ENCODE data around the gene AGAP3. TPM values are rescaled to one million over a fixed set of nuclear protein-coding genes. Genes with fewer than 3 reads are reported as not detected.

AGAP3 gene
- polyA plus RNA-seq, 1 of the 3 experiments (the other 2 are of a cell fraction), result 126 TPM

DNA sequence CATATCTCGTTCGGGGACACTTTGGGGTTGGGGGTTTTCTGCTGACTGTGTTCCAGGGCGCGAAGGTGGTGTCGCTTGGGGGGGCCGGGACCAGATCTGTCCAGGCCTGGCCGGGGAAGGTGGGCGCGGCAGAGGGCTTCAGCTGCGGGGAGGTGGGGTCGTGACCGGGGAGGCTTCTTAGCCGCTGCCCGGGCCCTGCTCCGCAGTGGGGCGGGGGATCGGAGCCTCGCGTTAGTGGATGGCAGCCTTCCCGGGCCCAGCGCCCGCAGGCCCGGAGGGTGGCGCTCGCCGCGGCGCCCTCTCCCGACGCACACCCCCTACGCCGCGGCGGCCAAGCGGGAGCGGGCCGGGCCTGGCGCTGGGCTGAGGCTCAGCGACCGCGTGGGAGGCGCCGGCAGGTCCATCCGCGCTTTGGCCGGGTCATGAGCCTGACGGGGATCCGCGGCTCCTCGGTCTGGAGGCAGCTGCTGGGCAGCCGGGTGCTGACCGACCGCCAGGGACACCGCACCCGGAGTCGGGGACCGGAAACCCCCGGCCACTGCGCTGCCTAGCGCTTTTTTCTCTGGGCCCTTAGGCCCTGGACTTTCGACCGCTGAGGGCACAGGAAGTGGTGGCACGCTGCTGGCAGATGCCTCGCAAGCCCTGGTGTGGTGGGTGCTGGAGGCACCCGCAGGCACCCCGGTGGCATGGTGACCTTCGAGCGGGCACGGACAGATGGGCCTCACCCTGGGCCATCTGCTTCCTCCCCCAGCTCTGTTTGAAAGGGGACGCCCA is 1.2 kb downstream of the AGAP3 start:
- Histone ChIP-seq H3F3A (replicated peaks; ENCODE audit: insufficient read depth) (peaks cover 20% of the 10 kb centered on the region), H2AFZ (ENCODE audit: low read depth) (no peak overlapping the region), H3K9me3 (no peaks in the 10 kb centered on the region), H3K4me2 (peak overlapping the region; percentile 99), H3K4me3 (ENCODE audit: low read depth in 2 of 2, low read length in 1 of 2) (peak overlapping the region; percentile 90 to 100), H3K9me2 (no peaks in the 10 kb centered on the region), H3K27ac (ENCODE audit: low read depth in 2 of 2, low read length in 1 of 2) (peak overlapping the region; percentile 58 to 87), H3K79me2 (ENCODE audit: insufficient read depth) (peaks cover 64% of the 10 kb centered on the region), H3K36me3 (replicated peaks in 1 of 2; ENCODE audit: control insufficient read depth in 1 of 2, insufficient read depth in 2 of 2, low read length in 1 of 2) (peaks cover 0 to 11% of the 10 kb centered on the region in 2 experiments), H4K20me1 (ENCODE audit: insufficient read depth) (peaks cover 50% of the 10 kb centered on the region), H3K9ac (peak overlapping the region; percentile 88), H3K27me3 (ENCODE audit: insufficient read depth) (no peaks in the 10 kb centered on the region), H3K4me1 (ENCODE audit: control insufficient read depth in 1 of 2, insufficient read depth in 2 of 2, low read depth in 1 of 2, low read length in 1 of 2) (peaks cover 21 to 43% of the 10 kb centered on the region in 2 experiments)
- POLR2A ChIA-PET, result interaction anchor here (0.7 to 1.3 kb wide), 4 partner anchors 10 to 140 kb away, joined by 3 to 4 read pairs (median 3); partner anchors contain the start of gene ABCF2
- DNase-seq, result peak; percentile 90
- CTCF ChIA-PET, result interaction anchor here (0.6 to 21.3 kb wide), 27 partner anchors 9 to 640 kb away, joined by 3 to 474 read pairs (median 3); partner anchors contain the start of genes ABCB8 and ASIC3
- WGBS (ENCODE audit: low lambda C conversion rate), result 1% methylated on average over 50 of the region's 70 CpGs
- TF ChIP-seq CHD2 (IDR thresholded peaks at IDR 0.05; ENCODE audit: low read length, partially characterized antibody) (peak; percentile 64), MEF2A (IDR thresholded peaks at IDR 0.05; ENCODE audit: borderline replicate concordance, low read depth) (no peak), EP300 (IDR thresholded peaks at IDR 0.05; ENCODE audit: borderline replicate concordance in 1 of 2, low read depth in 1 of 2, low read length in 1 of 2) (no peak), NFIC (IDR thresholded peaks at IDR 0.05; ENCODE audit: borderline replicate concordance) (no peak; the same call in 1 of the 2 replicates), TCF12 (IDR thresholded peaks at IDR 0.05) (no peak), MXI1 (IDR thresholded peaks at IDR 0.05; ENCODE audit: low read depth, low read length) (peak; percentile 70; the same call in 1 of the 2 replicates), JUND (IDR thresholded peaks at IDR 0.05) (no peak), SIN3A (IDR thresholded peaks at IDR 0.05; ENCODE audit: borderline replicate concordance, low read depth, low read length) (no peak; the same call in 1 of the 2 replicates), FOXM1 (IDR thresholded peaks at IDR 0.05; ENCODE audit: low read depth) (no peak), GABPA (IDR thresholded peaks at IDR 0.05; ENCODE audit: low read depth) (no peak), NRF1 (IDR thresholded peaks at IDR 0.05; ENCODE audit: low read depth, low read length) (no peak), RCOR1 (IDR thresholded peaks at IDR 0.05; ENCODE audit: low read length) (no peak), TEAD4 (IDR thresholded peaks at IDR 0.05; ENCODE audit: borderline replicate concordance, insufficient read depth) (no peak), FOSL2 (IDR thresholded peaks at IDR 0.05; ENCODE audit: borderline replicate concordance, low read depth) (no peak), YY1 (IDR thresholded peaks at IDR 0.05; ENCODE audit: low read depth) (no peak), FOXJ3 (CRISPR knock-in tag; IDR thresholded peaks at IDR 0.05) (peak; percentile 37; the same call in 1 of the 2 replicates), TAF1 (IDR thresholded peaks at IDR 0.05; ENCODE audit: borderline replicate concordance, low read depth, low read length) (peak; percentile 31), SMC3 (IDR thresholded peaks at IDR 0.05; ENCODE audit: low read depth, low read length) (peak; percentile 47), RFX5 (IDR thresholded peaks at IDR 0.05; ENCODE audit: low read length) (no peak)
- TF ChIP-seq, protein P1, sequence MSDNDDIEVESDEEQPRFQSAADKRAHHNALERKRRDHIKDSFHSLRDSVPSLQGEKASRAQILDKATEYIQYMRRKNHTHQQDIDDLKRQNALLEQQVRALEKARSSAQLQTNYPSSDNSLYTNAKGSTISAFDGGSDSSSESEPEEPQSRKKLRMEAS (IDR thresholded peaks at IDR 0.05; ENCODE audit: low read depth), result peak; percentile 79
- TF ChIP-seq, protein P2, sequence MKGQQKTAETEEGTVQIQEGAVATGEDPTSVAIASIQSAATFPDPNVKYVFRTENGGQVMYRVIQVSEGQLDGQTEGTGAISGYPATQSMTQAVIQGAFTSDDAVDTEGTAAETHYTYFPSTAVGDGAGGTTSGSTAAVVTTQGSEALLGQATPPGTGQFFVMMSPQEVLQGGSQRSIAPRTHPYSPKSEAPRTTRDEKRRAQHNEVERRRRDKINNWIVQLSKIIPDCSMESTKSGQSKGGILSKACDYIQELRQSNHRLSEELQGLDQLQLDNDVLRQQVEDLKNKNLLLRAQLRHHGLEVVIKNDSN (IDR thresholded peaks at IDR 0.05; ENCODE audit: borderline replicate concordance, low read depth), result no peak
- TF ChIP-seq, protein P3, sequence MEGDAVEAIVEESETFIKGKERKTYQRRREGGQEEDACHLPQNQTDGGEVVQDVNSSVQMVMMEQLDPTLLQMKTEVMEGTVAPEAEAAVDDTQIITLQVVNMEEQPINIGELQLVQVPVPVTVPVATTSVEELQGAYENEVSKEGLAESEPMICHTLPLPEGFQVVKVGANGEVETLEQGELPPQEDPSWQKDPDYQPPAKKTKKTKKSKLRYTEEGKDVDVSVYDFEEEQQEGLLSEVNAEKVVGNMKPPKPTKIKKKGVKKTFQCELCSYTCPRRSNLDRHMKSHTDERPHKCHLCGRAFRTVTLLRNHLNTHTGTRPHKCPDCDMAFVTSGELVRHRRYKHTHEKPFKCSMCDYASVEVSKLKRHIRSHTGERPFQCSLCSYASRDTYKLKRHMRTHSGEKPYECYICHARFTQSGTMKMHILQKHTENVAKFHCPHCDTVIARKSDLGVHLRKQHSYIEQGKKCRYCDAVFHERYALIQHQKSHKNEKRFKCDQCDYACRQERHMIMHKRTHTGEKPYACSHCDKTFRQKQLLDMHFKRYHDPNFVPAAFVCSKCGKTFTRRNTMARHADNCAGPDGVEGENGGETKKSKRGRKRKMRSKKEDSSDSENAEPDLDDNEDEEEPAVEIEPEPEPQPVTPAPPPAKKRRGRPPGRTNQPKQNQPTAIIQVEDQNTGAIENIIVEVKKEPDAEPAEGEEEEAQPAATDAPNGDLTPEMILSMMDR (IDR thresholded peaks at IDR 0.05), result peak; percentile 56
- TF ChIP-seq, protein P4, sequence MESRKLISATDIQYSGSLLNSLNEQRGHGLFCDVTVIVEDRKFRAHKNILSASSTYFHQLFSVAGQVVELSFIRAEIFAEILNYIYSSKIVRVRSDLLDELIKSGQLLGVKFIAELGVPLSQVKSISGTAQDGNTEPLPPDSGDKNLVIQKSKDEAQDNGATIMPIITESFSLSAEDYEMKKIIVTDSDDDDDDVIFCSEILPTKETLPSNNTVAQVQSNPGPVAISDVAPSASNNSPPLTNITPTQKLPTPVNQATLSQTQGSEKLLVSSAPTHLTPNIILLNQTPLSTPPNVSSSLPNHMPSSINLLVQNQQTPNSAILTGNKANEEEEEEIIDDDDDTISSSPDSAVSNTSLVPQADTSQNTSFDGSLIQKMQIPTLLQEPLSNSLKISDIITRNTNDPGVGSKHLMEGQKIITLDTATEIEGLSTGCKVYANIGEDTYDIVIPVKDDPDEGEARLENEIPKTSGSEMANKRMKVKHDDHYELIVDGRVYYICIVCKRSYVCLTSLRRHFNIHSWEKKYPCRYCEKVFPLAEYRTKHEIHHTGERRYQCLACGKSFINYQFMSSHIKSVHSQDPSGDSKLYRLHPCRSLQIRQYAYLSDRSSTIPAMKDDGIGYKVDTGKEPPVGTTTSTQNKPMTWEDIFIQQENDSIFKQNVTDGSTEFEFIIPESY (IDR thresholded peaks at IDR 0.05; ENCODE audit: borderline replicate concordance, low read depth), result no peak
- TF ChIP-seq, protein P5, sequence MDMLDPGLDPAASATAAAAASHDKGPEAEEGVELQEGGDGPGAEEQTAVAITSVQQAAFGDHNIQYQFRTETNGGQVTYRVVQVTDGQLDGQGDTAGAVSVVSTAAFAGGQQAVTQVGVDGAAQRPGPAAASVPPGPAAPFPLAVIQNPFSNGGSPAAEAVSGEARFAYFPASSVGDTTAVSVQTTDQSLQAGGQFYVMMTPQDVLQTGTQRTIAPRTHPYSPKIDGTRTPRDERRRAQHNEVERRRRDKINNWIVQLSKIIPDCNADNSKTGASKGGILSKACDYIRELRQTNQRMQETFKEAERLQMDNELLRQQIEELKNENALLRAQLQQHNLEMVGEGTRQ (IDR thresholded peaks at IDR 0.05; ENCODE audit: borderline replicate concordance, low read depth, low read length), result no peak

All from SK-N-SH (cell line).